SH-SY5Y (cell line): Measurements from ENCODE around the gene C12orf76.

ENCODE experiments used
- GATA2 ChIP-seq: IDR thresholded peaks from 2 replicates; pipeline ENCODE4 v1.6.1; 2011; ENCODE audit warnings: mild to moderate bottlenecking, low read depth, low read length
- GATA3 ChIP-seq: IDR thresholded peaks from 2 replicates; pipeline ENCODE4 v1.6.1; 2011; ENCODE audit warnings: low read depth, mild to moderate bottlenecking, low read length, moderate library complexity

Gene C12orf76

GRCh38 chr12:110071504-110071903 is 23.2 kb upstream of the C12orf76 start:
- no peak for TF ChIP-seq GATA2
- TF ChIP-seq GATA3, result no peak

GRCh38 chr12:110068654-110069053 is 20.3 kb upstream of the C12orf76 start:
- TF ChIP-seq GATA3, result no peak

GRCh38 chr12:110067531-110067930 is 19.2 kb upstream of the C12orf76 start:
- TF ChIP-seq GATA2 (no peak), GATA3 (no peak)

GRCh38 chr12:110065540-110065939 is 17.2 kb upstream of the C12orf76 start:
- TF ChIP-seq GATA3, result no peak
- no peak for TF ChIP-seq GATA2

GRCh38 chr12:110062241-110062640 is 13.9 kb upstream of the C12orf76 start:
- no peak for TF ChIP-seq GATA2
- no peak for TF ChIP-seq GATA3

- TF ChIP-seq GATA2 (no peak), GATA3 (no peak)
These were observed 11.3 kb upstream of the C12orf76 start for GRCh38 chr12:110059651-110060000.

GRCh38 chr12:110058875-110059615 is 10.7 kb upstream of the C12orf76 start:
- TF ChIP-seq GATA3 (no peak), GATA2 (no peak)

GRCh38 chr12:110050927-110051326 is 2.6 kb upstream of the C12orf76 start:
- TF ChIP-seq GATA2, result no peak
- no peak for TF ChIP-seq GATA3

- TF ChIP-seq GATA3, result no peak
- TF ChIP-seq GATA2, result no peak
These were observed 903 bp downstream of the C12orf76 start for GRCh38 chr12:110047297-110047940.

- TF ChIP-seq GATA3 (no peak), GATA2 (no peak)
These were observed 1.7 kb downstream of the C12orf76 start for GRCh38 chr12:110046451-110047187.

- TF ChIP-seq GATA2 (no peak), GATA3 (no peak)
These were observed 6.1 kb downstream of the C12orf76 start for GRCh38 chr12:110042264-110042663.

- TF ChIP-seq GATA3 (no peak), GATA2 (no peak)
These were observed 9.1 kb downstream of the C12orf76 start for GRCh38 chr12:110039085-110039807.

- TF ChIP-seq GATA3, result no peak
- no peak for TF ChIP-seq GATA2
These were observed 9.6 kb downstream of the C12orf76 start for GRCh38 chr12:110038741-110039084.

GRCh38 chr12:110037315-110037714 is 11.0 kb downstream of the C12orf76 start:
- TF ChIP-seq GATA2, result no peak
- TF ChIP-seq GATA3, result no peak
